Heart right ventricle (tissue), 16 donors: Measurements from ENCODE around the gene MAPT. TPM values are rescaled to one million over a fixed set of nuclear protein-coding genes. Genes with fewer than 3 reads are reported as not detected.

Source experiments
- ATAC-seq, 8 donors: fragments of 200-7000 bp; cut with Tn5 transposase; one replicate each; pipeline ENCODE4 v1.9.1; 2020; ENCODE audit warnings: mild to moderate bottlenecking in 8 of 8, moderate library complexity in 8 of 8, moderate number of reproducible peaks in 1 of 8
- DNase-seq, 2 donors: peaks; one replicate each; pipeline ENCODE4 v3.0.0-alpha.2; 2020
- H3K27ac ChIP-seq, 10 donors: fragments of 200-600 bp; sonication (generic) in 2 of 10; one replicate each; pipeline versions ENCODE4 v1.5.0 to v1.8.0; 2020 to 2022; ENCODE audit warnings: mild to moderate bottlenecking in 3 of 10
- H3K27me3 ChIP-seq, 7 donors: fragments of 200-600 bp; one replicate each; pipeline ENCODE4 v1.8.0; 2021 to 2022; ENCODE audit warnings: mild to moderate bottlenecking in 2 of 7
- H3K36me3 ChIP-seq, 9 donors: fragments of 200-600 bp; sonication (generic) in 1 of 9; one replicate each; pipeline versions ENCODE4 v1.5.0 to v1.8.0; 2020 to 2022; ENCODE audit warnings: mild to moderate bottlenecking in 2 of 9
- H3K4me1 ChIP-seq, 9 donors: fragments of 200-600 bp; sonication (generic) in 1 of 9; one replicate each; pipeline versions ENCODE4 v1.5.0 to v1.8.0; 2020 to 2022; ENCODE audit warnings: mild to moderate bottlenecking in 4 of 9
- H3K4me3 ChIP-seq, 10 donors: fragments of 200-600 bp; sonication (generic) in 2 of 10; one replicate each; pipeline versions ENCODE4 v1.5.0 to v1.8.0; 2020 to 2022; ENCODE audit warnings: mild to moderate bottlenecking in 7 of 10, moderate library complexity in 2 of 10
- H3K9me3 ChIP-seq, 11 donors: fragments of 200-600 bp in 10 of 11; sonication (generic) in 2 of 11; one replicate each; pipeline versions ENCODE4 v1.5.0 to v1.8.0; 2013 to 2022; ENCODE audit warnings: mild to moderate bottlenecking in 2 of 11, control low read depth in 1 of 11, moderate library complexity in 1 of 11
- CTCF ChIP-seq, 9 donors: fragments of 200-600 bp; sonication (generic) in 2 of 9; IDR thresholded peaks; one replicate each; pipeline versions ENCODE4 v1.5.0 to v1.8.0; 2021 to 2022; ENCODE audit warnings: antibody characterized with exemption in 9 of 9, mild to moderate bottlenecking in 5 of 9, moderate library complexity in 1 of 9
- WGBS, 2 donors: extraction: QIAGEN DNeasy Blood & Tissue Kit; methylation state at CpG; one replicate each; pipeline ENCODE4 v1.1.7; 2013; ENCODE audit warnings: inconsistent platforms in 1 of 2; 5-methylcytosine and 5-hydroxymethylcytosine counted together
- intact Hi-C, 10 donors: fragments of 100-400 bp; cut with DNase I; formaldehyde crosslinking; loops; one replicate each; pipeline versions ENCODE4 v1.11.1 to v1.14.2; 2022
- polyA plus RNA-seq, 2 donors: library from polyadenylated mRNA; stranded (reverse); fragments of 200-250 nt; gene quantifications; one replicate each; pipeline ENCODE4 v1.2.3, GENCODE V29; 2013
- total RNA-seq, 10 donors: library from RNA; stranded (reverse); fragmentation: NEBNext Ultra II Directional in 3 of 10; extraction: Animal tissue kit (Norgen Biotek cat#: 25700) in 3 of 10; gene quantifications; one replicate each; pipeline versions ENCODE4 v1.2.1 to v1.2.4, GENCODE V29; 2021 to 2023
- donor health status: Arrhythmogenic right ventricular cardiomyopathy.
- donor health status: ischemic (EF 13 %, LVEDD 7.1; RV severe dilation, severe dysfunction).
- donor health status: healthy with polysubstance abuse.
- donor health status: DM: no; HTN: yes; CAD: no.
- donor health status: DM: no; HTN: no; CAD: no.
- donor health status: ischemic (EF 25% LVEDD 6.9; RV normal size, moderate dysfunction).
- donor health status: ischemic (EF 25% LVEDD 5.7; RV mildly dilated, moderate dysfunction).
- donor health status: healthy.
- donor health status: DM: yes; HTN: yes; CAD: no.
- donor health status: Ischemic cardiomyopathy.
- donor health status: ischemic (EF 35%, LVEDD 5.7; RV mildly dilated, moderate dysfunction).
- donor health status: nonischemic (EF 11% LVEDD 7.7; RV severe dilation, severe dysfunction).
- donor health status: DM: yes; HTN: yes; CAD: no.
- donor health status: PGD.
- donor health status: ischemic (EF 29% LVEDD 5.4; RV normal size, mild dysfunction).
- donor health status: nonischemic (EF 23%, LVEDD 6.1; RV moderate dilation, normal function).

Gene MAPT
- total and polyA plus RNA-seq, 12 donors: 0.90 to 63.3 (median 32.5) TPM

DNA sequence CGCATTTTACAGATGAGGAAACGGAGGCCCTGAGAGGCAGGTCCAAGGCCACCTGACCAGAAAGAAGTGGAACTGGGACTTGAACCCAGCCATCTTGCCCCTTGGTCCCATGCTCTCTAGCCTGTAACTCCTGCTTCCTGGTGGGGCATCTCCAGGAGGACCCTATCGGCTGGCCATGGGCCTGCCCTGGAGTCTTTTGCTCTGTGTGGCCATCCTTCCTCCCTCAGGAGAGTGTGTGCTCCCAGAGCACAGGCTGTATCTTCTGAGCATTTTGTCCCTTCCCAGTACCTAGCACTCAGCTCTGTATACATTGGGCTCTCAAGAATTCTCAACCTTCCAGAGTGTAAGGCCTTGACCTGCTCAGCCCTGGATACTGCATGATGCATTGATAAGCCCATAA, 76.3 kb downstream of the MAPT start:
- TF ChIP-seq CTCF (IDR thresholded peaks at IDR 0.05): no peak
- Histone ChIP-seq H3K4me3 (no peak overlapping the region), H3K27ac (no peak overlapping the region), H3K4me1 (peaks cover 0 to 5% (median 0%) of the 10 kb centered on the region in 9 donors), H3K9me3 (peaks cover 0 to 5% (median 0%) of the 10 kb centered on the region in 11 donors), H3K27me3 (peaks cover 0 to 4% (median 0%) of the 10 kb centered on the region in 7 donors), H3K36me3 (no peaks in the 10 kb centered on the region)
- intact Hi-C loops: no loop called here
- DNase-seq (no peak), ATAC-seq (no peak)
- WGBS, 2 donors: 96 to 98% methylated on average over 3 of the region's 3 CpGs

GRCh38 chr17:45971698-45972141, 77.4 kb downstream of the MAPT start:
- DNase-seq (no peak), ATAC-seq (no peak)
- H3K9me3 ChIP-seq: peaks cover 0 to 5% (median 0%) of the 10 kb centered on the region in 11 donors
- H3K4me1 ChIP-seq: peaks cover 0 to 4% (median 0%) of the 10 kb centered on the region in 9 donors
- WGBS, 2 donors: 47 to 55% methylated on average over 14 of the region's 14 CpGs
- H3K36me3 ChIP-seq: no peaks in the 10 kb centered on the region
- H3K4me3 ChIP-seq: no peak overlapping the region
- no peak overlapping the region for H3K27ac ChIP-seq
- peaks cover 0 to 4% (median 0%) of the 10 kb centered on the region in 7 donors for H3K27me3 ChIP-seq
- intact Hi-C loops: no loop called here
- no peak for TF ChIP-seq CTCF (IDR thresholded peaks at IDR 0.05)

- H3K4me3 ChIP-seq: no peak overlapping the region
- 90 to 91% methylated on average over 3 of the region's 3 CpGs for WGBS, 2 donors
- TF ChIP-seq CTCF (IDR thresholded peaks at IDR 0.05): no peak
- no peak overlapping the region for H3K27ac ChIP-seq
- H3K36me3 ChIP-seq: no peaks in the 10 kb centered on the region
- H3K9me3 ChIP-seq: peaks cover 0 to 5% (median 0%) of the 10 kb centered on the region in 11 donors
- intact Hi-C loops: no loop called here
- DNase-seq: no peak
- ATAC-seq: no peak
- H3K27me3 ChIP-seq: peaks cover 0 to 4% (median 0%) of the 10 kb centered on the region in 7 donors
- peaks cover 0 to 4% (median 0%) of the 10 kb centered on the region in 9 donors for H3K4me1 ChIP-seq
Measured at GRCh38 chr17:45972531-45972930, 78.2 kb downstream of the MAPT start.

- Histone ChIP-seq H3K4me1 (peaks cover 0 to 4% (median 0%) of the 10 kb centered on the region in 9 donors), H3K27ac (no peak overlapping the region), H3K27me3 (peaks cover 0 to 4% (median 0%) of the 10 kb centered on the region in 7 donors), H3K9me3 (peaks cover 0 to 5% (median 0%) of the 10 kb centered on the region in 11 donors), H3K36me3 (no peaks in the 10 kb centered on the region), H3K4me3 (no peak overlapping the region)
- TF ChIP-seq CTCF (IDR thresholded peaks at IDR 0.05): no peak
- DNase-seq: peak; percentile 18 to 61
- peak; percentile 19 to 73 (median 55) for ATAC-seq
- 66 to 70% methylated on average over 12 of the region's 12 CpGs for WGBS, 2 donors
- intact Hi-C loops: no loop called here
Measured at GRCh38 chr17:45973099-45973780, 78.9 kb downstream of the MAPT start.
